Adrenal gland (tissue), 5 donors: ENCODE results near the gene RNF167.

ENCODE experiments used
- POLR2A ChIP-seq, 2 donors: fragments of 450-650 bp; IDR thresholded peaks; one replicate each; pipeline ENCODE4 v1.6.1; 2017; ENCODE audit warnings: antibody characterized with exemption in 2 of 2, mild to moderate bottlenecking in 2 of 2, moderate library complexity in 1 of 2
- TF ChIP-seq, protein P1 (sequence below), 6 experiments: fragments of 450-650 bp in 4 of 6; fragments of 200-600 bp in 2 of 6; sonication (generic) in 1 of 6; IDR thresholded peaks; 1 replicate in 5 of 6; 2 replicates in 1 of 6; pipeline versions ENCODE4 v1.5.1 to v1.8.0; 2016 to 2021; ENCODE audit warnings: antibody characterized with exemption in 6 of 6, mild to moderate bottlenecking in 2 of 6, moderate library complexity in 1 of 6
- donor health status: DM: no; HTN: no; CAD: no.

GRCh38 chr17:4982305-4982704, 42.2 kb downstream of the RNF167 start:
- TF ChIP-seq, protein P1, sequence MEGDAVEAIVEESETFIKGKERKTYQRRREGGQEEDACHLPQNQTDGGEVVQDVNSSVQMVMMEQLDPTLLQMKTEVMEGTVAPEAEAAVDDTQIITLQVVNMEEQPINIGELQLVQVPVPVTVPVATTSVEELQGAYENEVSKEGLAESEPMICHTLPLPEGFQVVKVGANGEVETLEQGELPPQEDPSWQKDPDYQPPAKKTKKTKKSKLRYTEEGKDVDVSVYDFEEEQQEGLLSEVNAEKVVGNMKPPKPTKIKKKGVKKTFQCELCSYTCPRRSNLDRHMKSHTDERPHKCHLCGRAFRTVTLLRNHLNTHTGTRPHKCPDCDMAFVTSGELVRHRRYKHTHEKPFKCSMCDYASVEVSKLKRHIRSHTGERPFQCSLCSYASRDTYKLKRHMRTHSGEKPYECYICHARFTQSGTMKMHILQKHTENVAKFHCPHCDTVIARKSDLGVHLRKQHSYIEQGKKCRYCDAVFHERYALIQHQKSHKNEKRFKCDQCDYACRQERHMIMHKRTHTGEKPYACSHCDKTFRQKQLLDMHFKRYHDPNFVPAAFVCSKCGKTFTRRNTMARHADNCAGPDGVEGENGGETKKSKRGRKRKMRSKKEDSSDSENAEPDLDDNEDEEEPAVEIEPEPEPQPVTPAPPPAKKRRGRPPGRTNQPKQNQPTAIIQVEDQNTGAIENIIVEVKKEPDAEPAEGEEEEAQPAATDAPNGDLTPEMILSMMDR (IDR thresholded peaks at IDR 0.05) = no peak
- TF ChIP-seq POLR2A (IDR thresholded peaks at IDR 0.05) = no peak
